HL-60 (cell line): Measurements from ENCODE around the gene OR2T10.

Experiments used
- DNase-seq, 2 experiments: peaks; one replicate each; pipeline ENCODE4 v3.0.0-alpha.2; 2010 to 2020; ENCODE audit warnings: low read depth in 1 of 2, low spot score in 1 of 2
- H3K27ac ChIP-seq: fragments of 250-450 bp; sonication (Bioruptor Pico); replicated peaks from 2 replicates; pipeline ENCODE4 v1.5.1; 2020; ENCODE audit warnings: mild to moderate bottlenecking, moderate library complexity
- H3K27me3 ChIP-seq: fragments of 250-450 bp; sonication (Bioruptor Pico); 2 replicates; pipeline ENCODE4 v1.5.1; 2021; ENCODE audit warnings: mild to moderate bottlenecking, moderate library complexity; ENCODE audit not compliant: insufficient read depth, poor library complexity, severe bottlenecking
- H3K4me3 ChIP-seq: replicated peaks from 2 replicates; pipeline ENCODE4 v1.5.1; 2011; ENCODE audit warnings: mild to moderate bottlenecking, control low read depth, low read length; ENCODE audit not compliant: insufficient read depth
- GABPA ChIP-seq: IDR thresholded peaks from 2 replicates; pipeline ENCODE4 v1.6.1; 2012; ENCODE audit warnings: low read depth
- POLR2AphosphoS5 ChIP-seq: IDR thresholded peaks from 2 replicates; pipeline ENCODE4 v1.6.1; 2012; ENCODE audit warnings: low read depth
- SPI1 ChIP-seq: IDR thresholded peaks from 2 replicates; pipeline ENCODE4 v1.6.1; 2012; ENCODE audit warnings: low read depth, mild to moderate bottlenecking, borderline replicate concordance
- TF ChIP-seq, protein P1 (sequence below): IDR thresholded peaks from one replicate; pipeline ENCODE4 v1.5.1; 2011; ENCODE audit warnings: low read length, control low read depth, inconsistent platforms; ENCODE audit not compliant: insufficient read depth
- TF ChIP-seq, protein P2 (sequence below): IDR thresholded peaks from 2 replicates; pipeline ENCODE4 v1.6.1; 2012; ENCODE audit warnings: low read depth; ENCODE audit not compliant: insufficient replicate concordance

The OR2T10 gene

GRCh38 chr1:248631354-248632008, 34.0 kb upstream of the OR2T10 start:
- peak; percentile 19 to 29 for DNase-seq
- Histone ChIP-seq H3K4me3 (no peak overlapping the region), H3K27ac (no peak overlapping the region), H3K27me3 (no peaks in the 10 kb centered on the region)
- TF ChIP-seq GABPA = no peak
- TF ChIP-seq, protein P1, sequence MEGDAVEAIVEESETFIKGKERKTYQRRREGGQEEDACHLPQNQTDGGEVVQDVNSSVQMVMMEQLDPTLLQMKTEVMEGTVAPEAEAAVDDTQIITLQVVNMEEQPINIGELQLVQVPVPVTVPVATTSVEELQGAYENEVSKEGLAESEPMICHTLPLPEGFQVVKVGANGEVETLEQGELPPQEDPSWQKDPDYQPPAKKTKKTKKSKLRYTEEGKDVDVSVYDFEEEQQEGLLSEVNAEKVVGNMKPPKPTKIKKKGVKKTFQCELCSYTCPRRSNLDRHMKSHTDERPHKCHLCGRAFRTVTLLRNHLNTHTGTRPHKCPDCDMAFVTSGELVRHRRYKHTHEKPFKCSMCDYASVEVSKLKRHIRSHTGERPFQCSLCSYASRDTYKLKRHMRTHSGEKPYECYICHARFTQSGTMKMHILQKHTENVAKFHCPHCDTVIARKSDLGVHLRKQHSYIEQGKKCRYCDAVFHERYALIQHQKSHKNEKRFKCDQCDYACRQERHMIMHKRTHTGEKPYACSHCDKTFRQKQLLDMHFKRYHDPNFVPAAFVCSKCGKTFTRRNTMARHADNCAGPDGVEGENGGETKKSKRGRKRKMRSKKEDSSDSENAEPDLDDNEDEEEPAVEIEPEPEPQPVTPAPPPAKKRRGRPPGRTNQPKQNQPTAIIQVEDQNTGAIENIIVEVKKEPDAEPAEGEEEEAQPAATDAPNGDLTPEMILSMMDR = no peak
- no peak for TF ChIP-seq SPI1
- TF ChIP-seq, protein P2, sequence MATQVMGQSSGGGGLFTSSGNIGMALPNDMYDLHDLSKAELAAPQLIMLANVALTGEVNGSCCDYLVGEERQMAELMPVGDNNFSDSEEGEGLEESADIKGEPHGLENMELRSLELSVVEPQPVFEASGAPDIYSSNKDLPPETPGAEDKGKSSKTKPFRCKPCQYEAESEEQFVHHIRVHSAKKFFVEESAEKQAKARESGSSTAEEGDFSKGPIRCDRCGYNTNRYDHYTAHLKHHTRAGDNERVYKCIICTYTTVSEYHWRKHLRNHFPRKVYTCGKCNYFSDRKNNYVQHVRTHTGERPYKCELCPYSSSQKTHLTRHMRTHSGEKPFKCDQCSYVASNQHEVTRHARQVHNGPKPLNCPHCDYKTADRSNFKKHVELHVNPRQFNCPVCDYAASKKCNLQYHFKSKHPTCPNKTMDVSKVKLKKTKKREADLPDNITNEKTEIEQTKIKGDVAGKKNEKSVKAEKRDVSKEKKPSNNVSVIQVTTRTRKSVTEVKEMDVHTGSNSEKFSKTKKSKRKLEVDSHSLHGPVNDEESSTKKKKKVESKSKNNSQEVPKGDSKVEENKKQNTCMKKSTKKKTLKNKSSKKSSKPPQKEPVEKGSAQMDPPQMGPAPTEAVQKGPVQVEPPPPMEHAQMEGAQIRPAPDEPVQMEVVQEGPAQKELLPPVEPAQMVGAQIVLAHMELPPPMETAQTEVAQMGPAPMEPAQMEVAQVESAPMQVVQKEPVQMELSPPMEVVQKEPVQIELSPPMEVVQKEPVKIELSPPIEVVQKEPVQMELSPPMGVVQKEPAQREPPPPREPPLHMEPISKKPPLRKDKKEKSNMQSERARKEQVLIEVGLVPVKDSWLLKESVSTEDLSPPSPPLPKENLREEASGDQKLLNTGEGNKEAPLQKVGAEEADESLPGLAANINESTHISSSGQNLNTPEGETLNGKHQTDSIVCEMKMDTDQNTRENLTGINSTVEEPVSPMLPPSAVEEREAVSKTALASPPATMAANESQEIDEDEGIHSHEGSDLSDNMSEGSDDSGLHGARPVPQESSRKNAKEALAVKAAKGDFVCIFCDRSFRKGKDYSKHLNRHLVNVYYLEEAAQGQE = no peak

GRCh38 chr1:248630551-248630950, 33.1 kb upstream of the OR2T10 start:
- H3K4me3 ChIP-seq = no peak overlapping the region
- no peak for DNase-seq
- H3K27me3 ChIP-seq = no peaks in the 10 kb centered on the region
- TF ChIP-seq SPI1 (no peak), POLR2AphosphoS5 (no peak), GABPA (no peak)
- TF ChIP-seq, protein P1 = no peak
- TF ChIP-seq, protein P2 = no peak
- no peak overlapping the region for H3K27ac ChIP-seq

- no peak overlapping the region for H3K4me3 ChIP-seq
- no peak for TF ChIP-seq POLR2AphosphoS5
- TF ChIP-seq GABPA = no peak
- no peak for TF ChIP-seq SPI1
- TF ChIP-seq, protein P2 = no peak
- TF ChIP-seq, protein P1 = no peak
- no peak overlapping the region for H3K27ac ChIP-seq
- H3K27me3 ChIP-seq = no peaks in the 10 kb centered on the region
- no peak for DNase-seq
Measured at GRCh38 chr1:248627971-248628844, 30.7 kb upstream of the OR2T10 start.
